Anterior cingulate cortex (tissue), 58 donors: ENCODE results near the gene ABCA7.

Source experiments
- DNase-seq, 58 donors: peaks; one replicate each; lab custom pipeline; 2025; lab: John Stamatoyannopoulos, UW

ABCA7 gene

DNA sequence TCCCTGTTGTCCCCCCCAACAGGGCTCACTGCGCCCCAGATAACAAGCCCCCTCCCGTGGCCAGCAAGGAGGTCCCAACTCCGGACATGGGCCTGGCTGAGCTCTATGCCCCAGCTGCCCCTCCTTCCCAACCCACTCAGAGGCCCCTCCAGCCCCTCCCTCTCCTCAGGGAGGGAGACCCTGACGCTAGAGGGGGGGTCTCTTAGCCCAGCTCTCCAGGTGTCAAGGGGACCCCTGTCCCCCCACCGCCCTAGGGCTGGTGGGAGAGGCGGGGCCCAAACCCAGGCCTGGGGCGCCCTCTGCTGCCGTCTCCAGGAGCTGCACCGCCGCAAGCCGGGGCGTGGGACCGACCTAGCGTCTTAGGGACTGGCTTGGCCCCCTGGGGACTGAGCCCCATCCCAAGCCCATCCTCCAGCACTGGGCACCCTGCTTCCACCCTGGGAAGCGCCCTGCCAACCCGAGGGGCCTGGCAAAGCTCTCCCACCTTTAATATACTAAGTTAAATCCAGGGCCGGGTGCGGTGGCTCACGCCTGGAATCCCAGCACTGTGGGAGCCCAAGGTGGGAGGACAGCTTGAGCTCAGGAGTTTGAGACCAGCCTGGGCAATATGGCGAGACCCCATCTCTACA, 38.3 kb upstream of the ABCA7 start:
- DNase-seq = peak in 15 of 58 donors; percentile 5 to 57 (median 11)

DNA sequence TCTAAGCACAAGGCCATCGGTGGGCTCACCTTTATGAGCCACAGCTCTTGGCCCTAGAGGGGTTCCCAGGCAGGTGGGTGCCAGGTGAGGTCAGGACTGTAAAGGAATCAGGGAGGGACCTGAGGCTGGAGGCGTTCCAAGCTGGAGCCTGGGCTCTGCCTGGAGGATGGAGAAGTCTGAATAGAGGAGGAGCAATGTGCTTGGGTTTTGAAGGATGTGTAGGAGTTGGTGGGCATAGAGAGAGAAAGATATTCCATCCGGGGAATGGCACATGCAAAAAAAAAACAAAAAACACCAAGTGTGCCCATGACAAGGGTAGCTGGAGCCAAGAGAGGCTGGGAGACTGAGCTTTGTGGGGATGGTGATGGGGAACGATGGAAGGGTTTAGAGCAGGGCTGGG, 37.3 kb upstream of the ABCA7 start:
- DNase-seq = no peak

- DNase-seq = no peak
Measured at GRCh38 chr19:1003283-1003682, 36.6 kb upstream of the ABCA7 start.

DNA sequence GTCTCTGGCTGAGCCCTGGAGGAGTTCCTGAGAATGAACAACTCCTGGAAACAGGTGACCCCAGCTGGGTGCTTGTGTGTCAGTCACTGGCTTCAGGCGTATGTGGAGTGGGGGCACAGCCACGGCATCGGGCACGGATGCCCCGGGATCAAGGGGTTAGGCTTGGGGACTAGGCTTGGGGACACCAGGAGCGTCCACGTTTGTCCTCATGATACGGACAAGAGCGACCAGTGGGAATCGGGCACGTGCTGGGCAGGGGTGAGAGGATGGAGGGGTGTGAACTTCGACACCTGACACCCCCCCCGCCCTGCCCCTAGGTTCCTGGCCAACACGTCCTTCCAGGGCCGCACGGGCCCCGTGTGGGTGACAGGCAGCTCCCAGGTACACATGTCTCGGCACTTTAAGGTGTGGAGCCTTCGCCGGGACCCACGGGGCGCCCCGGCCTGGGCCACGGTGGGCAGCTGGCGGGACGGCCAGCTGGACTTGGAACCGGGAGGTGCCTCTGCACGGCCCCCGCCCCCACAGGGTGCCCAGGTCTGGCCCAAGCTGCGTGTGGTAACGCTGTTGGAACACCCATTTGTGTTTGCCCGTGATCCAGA, 35.6 kb upstream of the ABCA7 start:
- no peak for DNase-seq

GRCh38 chr19:1004803-1005664, 34.9 kb upstream of the ABCA7 start:
- DNase-seq = no peak

DNA sequence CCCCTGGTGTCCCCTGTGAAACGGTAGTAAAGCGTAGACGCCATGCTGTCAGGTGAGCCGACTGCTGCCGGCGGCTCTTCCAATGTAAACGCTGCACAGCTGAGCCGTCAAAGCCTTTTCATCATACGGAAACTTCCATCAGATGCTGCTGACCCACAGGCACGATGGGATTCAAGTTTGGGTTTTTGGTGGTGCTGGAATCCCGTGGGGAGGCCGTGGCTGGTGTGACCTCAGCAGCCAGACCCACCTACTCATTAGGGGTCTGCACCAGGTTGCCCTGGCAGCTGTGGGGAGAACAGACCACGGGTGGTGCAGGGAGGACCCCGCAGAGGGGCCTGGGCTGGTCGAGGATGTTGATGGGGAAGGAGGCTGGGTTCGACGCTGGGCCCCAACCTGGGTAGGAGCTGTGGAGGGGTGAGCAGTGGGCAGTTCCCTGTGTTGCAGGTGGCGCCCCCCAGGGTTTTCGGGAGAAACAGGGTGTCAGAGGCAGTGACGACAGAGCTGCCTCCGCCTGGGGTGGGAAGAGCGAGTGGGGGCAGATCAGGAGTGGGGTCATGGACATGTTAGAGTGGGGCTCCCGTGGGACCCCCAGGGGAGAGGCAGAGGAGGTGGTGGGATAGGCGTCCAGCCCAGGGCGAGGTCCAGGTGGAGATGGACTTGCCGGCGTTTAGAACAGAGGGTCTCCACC, 33.1 kb upstream of the ABCA7 start:
- DNase-seq = no peak

- DNase-seq = no peak
Measured at GRCh38 chr19:1007399-1008251, 32.3 kb upstream of the ABCA7 start.

GRCh38 chr19:1008268-1009040, 31.5 kb upstream of the ABCA7 start:
- no peak for DNase-seq

- DNase-seq = peak in 1 of 58 donors; percentile 1
Measured at GRCh38 chr19:1009041-1009980, 30.6 kb upstream of the ABCA7 start.

DNA sequence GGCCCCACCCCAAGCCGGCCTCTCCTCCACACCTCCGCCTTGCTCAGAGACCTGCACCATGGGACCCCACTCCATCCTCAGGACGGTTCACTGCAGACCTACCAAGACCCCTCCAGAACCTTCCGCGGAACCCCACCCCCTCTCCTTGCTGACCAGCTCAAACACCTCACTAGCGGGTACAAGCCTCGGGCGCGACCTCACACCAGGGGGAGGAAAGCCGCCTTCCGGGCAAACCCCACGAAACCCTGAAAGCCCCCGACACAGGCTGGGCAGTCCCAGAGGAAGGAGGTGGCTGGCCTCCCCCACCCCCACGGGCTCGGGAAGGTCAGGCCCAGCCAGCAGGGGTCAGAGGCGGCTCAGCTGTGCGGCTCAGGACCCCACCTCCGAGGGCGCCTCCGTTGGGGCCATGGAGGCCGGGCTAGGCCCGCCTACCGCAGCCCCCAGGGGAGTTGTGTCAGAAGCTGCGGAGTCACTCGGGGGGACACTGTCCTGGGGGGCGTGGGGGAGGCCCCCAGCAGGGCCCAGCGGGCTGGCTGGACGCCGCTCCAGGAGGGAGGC, 29.8 kb upstream of the ABCA7 start:
- DNase-seq = no peak

DNA sequence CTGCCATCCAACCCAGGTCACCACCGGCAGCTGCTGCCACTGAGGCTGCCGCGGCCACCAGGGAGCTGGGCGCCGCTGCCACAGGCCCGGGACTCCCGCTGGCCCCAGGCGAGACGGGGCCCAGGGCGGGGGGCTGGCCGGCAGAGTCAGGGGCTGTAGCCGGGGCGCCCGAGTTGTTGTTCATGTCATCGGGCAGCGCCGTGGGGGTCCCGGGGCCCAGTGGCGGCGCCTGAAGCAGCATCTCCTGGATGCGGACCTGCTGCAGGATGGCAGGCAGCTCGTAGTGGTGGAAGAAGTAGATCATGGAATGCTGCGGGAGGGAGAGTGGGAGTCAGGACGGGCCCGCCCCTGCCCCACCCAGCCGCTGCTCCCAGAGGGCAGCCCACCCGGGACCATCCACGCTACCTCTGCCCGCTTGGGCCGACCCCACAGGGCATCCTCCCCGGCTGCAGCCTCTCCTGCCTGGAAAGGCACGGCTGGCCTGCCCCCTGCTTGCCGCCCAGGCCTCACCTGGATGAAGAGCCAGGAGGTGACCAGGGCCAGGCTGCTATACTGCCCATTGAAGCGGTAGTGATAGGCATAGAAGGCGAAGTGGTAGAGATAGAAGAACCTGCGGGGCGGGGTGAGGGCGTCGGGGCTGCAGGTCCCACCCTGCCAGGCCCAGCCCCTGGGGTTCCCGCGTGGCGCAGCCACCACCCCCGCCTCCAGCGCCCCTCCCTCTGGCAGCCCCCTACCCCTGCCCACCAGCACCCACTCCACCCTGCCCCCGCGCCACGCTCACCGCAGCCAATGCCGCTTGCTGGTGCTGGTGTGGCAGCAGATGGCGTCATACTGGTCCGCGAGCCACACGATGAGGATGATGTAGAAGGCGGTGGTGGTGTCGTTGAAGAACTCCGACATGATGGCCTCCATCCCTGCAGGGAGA, 29.1 kb upstream of the ABCA7 start:
- no peak for DNase-seq

GRCh38 chr19:1011831-1012333, 28.0 kb upstream of the ABCA7 start:
- no peak for DNase-seq

- DNase-seq = no peak
Measured at GRCh38 chr19:1012334-1012733, 27.6 kb upstream of the ABCA7 start.

DNA sequence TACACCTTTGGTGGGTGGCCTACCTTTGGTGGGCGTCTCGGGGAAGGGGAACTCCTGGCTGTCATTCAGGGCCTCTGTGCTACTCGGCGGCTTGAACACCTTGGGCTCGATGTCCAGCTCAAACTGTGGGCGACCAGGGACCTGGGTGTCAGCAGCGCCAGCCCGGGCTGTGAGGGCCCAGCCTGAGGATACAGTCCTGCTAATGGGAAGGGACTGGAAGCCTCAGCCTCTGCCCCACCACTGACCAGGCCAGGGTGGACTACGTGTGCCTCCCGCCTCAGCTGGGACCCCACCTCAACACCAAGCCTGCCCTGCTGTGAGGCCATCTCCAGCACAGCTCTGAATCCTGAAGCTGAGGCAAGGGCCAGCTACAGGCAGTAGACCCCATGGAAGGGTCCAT, 26.7 kb upstream of the ABCA7 start:
- no peak for DNase-seq

DNA sequence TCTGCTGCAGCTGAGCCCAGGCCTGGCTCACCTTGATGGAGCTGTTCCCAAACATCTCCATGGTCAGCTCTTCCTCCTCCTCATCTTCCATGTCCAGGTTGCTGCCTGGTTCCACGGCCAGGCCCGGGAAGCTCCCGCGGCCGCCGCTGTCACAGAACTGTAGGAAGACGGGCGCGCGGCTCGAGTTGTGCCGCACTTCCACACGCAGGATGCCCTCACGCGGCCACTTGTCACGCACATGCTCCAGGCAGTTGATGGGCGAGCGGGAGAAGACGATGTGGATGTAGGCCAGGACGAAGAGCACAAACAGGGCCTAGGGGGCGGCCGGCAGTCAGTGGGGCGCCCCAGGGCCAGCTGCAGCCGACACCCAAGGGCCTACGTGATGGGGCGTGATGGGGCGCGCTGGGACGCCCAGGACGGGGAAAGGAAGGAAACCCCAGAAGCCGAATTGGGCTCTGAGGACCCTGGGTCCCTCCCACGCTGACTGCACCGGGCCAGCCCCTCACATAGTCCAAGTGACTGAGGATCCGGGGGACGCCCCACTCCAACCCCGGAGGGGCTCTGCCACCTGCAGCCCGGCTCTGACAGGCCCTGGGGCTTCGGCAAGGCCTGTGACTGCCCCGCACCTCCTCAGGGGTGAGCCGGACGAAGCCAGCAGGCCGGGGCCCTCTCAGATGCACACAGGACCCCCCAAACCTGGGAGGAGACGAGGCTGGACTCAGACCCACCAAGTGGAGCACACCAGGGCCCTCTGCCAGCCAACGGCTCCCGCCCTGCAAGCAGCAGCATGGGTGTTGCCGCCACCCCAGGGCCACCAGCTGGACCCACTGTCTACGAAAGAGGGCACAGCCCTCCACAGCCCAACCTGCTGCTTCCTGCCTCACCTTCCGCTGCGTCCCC, 25.5 kb upstream of the ABCA7 start:
- no peak for DNase-seq
